ENCODE data around the gene IGBP1.
"Not testable (repeated sequence)": the region's sequence is repeated elsewhere in the genome, so short reads cannot be mapped to it uniquely, and the experiment has no call there.

IGBP1 gene

DNA sequence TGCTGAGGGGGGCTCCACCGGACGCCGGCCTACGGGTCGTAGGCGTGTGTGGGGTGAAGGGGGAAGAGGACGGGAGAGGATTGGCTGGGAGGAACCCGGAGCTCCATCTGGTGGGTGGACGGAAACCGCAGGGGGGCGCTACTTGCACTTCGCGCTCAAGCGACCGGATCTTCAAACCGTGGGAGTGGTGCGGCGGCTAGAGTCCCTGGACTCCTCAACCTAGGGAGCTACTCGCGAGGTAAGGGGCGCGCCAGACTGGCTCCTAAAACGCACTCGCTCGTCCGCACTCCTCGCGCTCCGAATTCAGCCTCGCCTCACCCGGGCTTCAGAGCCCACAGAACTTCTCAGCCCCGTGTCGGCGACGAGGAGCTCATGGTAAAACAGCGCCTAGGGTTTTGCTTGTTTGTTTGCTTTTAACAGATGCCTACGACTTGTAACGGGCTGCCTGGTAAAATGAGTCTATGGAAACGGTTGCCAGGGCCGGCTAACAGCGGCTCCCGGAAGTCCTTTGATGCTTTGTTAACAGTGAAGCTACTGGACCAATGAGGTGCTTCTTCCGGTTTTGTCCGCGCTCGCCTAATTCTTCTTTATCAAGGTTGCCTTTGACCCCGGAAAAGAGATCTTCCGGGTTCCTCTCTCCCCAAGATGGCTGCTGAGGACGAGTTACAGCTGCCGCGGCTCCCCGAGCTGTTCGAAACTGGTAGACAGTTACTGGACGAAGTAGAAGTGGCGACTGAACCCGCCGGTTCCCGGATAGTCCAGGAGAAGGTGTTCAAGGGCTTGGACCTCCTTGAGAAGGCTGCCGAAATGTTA lies at the start of gene IGBP1:
TSS of gene IGBP1 (plus strand) at position 145 of the 813 bp plus-strand sequence. CDS start at position 646, 501 bp downstream.
- peak; percentile 87 for DNase-seq

DNA sequence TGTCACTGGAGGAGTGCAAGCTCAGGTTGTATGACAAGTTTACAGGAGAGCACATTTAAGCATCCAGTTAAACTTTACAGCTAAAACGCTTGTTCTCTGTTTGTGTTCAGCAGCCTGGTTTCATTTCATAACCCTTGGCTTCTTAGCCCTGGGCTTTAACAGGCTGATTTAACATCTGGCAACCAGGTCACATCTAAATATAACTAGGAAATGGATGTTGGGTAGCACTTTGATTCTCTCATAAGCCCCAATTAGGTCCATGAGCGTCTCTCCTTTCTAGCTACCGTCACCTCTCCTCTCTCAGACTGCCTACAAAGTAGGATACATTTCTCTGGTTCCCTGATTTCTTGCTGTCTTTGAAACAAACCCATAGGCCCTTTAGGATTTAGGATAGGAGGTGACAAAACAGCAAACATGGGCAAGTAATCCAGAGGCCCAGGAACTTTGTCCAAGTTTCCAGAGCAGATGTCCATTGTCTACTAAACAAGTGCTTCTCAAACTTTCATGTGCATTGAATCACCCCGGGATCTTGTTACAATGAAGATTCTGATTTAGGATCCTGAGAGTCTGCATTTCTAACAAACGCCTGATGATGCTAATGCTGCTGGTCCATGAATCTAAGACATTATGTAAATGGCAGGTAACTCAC lies 48.5 kb upstream of the IGBP1 start:
- DNase-seq: no peak

DNA sequence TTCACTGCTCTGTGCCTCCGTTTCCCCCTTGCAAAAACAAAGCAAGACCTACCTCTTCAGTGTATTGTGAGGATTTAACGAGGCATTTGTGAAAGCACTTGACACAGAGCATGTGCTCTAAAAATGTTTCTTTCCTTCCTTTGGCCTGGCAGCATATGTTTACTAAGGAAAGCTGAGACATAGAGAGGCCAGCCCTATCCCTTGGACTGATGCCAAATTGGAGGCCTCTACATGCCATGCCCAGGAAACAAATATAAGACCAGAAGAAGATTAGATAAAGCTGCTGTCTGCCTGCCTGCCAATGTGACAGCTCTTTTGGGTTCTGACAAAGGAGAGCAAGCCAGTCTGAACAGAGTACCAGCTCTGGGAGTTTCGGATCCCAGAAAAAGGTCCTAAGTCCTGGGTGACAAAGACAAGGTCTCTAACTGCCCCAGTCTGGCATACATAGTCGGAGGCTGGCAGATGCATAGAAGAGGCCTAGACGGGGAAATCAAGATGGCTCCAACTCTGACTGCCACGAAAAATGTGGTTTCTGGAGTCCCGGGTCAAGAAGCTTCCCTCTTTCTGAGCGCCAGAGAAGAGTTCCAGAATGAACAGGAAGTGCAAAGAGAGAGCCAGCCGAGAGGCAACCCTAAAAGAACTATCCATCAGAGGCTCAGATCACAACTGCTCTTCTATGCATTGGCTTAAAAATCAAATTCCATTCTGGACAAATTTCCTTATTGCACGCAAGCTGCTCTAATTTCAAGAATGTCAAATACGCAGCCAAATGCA lies 45.2 kb upstream of the IGBP1 start:
- DNase-seq: no peak

GRCh38 chrX:70088751-70089150 lies 44.5 kb upstream of the IGBP1 start:
- no peak for DNase-seq

- DNase-seq: no peak
Measured at GRCh38 chrX:70089604-70090297, 43.5 kb upstream of the IGBP1 start.

- no peak for DNase-seq
Measured at GRCh38 chrX:70092247-70092646, 41.0 kb upstream of the IGBP1 start.

GRCh38 chrX:70096052-70096451 lies 37.2 kb upstream of the IGBP1 start:
- no peak for DNase-seq

DNA sequence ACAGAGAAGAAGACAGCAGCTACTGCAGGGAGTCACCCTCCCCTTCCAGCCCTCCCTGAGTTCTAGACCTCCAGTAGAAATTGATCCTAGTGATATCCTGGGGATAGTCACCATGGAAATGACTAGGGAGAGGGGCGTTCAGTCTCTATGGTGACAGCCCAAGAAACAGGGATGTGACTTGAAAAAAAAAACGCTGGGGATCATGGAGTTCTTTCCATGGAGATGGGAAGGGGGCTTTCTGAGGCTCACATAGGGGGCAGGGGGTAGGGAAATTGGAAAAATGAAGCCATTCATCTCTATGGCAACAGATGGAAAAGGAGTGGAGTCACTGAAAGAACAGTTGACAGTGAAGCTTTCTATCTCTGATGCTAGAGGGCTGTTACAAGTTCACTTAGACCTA lies 28.0 kb upstream of the IGBP1 start:
- no peak for DNase-seq

GRCh38 chrX:70111436-70112026 lies 21.7 kb upstream of the IGBP1 start:
- DNase-seq: not testable (repeated sequence)

DNA sequence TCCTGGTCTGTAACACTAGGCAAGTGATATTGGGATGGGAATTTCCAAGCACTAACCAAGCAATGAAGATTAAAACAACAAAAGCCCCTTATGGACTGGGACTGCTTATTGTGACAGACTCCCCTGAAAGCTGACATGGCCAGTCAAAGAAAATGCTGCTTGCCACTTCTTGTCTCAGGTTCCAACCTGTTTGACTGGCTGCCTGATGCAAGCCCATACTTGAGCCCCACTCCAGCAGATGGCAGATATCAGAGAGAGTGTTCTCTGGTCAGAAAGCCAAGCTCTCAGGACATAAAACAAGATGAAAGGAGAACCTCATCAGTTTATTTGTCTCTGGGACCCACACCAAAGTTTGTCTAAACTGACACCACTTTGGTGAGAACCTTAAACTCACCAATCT lies 15.5 kb upstream of the IGBP1 start:
- no peak for DNase-seq

DNA sequence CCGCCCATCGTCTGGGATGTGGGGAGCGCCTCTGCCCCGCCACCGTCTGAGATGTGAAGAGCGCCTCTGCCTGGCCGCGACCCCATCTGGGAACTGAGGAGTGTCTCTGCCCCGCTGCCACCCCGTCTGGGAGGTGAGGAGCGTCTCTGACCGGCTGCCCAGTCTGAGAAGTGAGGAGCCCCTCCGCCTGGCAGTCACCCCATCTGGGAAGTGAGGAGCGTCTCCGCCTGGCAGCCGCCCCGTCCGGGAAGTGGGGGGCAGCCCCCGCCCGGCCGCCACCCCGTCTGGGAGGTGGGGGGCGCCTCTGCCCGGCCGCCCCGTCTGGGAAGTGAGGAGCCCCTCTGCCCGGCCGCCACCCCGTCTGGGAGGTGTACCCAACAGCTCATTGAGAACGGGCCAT lies 10.2 kb upstream of the IGBP1 start:
- DNase-seq: not testable (repeated sequence)

DNA sequence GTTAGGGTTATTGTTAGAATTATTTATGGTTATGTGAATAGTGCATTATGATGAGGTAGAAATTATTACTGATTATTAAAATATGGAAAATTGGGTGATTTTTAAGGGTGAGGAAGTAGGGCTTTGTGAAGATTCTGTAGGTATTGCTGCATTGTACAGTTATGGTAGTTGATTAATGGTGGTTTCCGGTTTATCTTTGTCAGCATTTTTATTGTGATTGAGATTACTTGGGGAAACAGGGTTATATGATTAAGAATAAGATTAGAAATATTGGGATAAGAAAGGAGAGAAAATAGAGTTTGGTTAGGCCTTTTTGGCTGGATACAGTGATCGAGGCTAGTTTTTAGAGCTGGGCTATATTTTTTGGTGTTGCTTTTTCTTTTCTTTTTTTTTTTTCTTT lies 8.6 kb upstream of the IGBP1 start:
- no peak for DNase-seq

GRCh38 chrX:70128071-70128470 lies 5.2 kb upstream of the IGBP1 start:
- DNase-seq: no peak

- no peak for DNase-seq
Measured at GRCh38 chrX:70129816-70130215, 3.4 kb upstream of the IGBP1 start.

DNA sequence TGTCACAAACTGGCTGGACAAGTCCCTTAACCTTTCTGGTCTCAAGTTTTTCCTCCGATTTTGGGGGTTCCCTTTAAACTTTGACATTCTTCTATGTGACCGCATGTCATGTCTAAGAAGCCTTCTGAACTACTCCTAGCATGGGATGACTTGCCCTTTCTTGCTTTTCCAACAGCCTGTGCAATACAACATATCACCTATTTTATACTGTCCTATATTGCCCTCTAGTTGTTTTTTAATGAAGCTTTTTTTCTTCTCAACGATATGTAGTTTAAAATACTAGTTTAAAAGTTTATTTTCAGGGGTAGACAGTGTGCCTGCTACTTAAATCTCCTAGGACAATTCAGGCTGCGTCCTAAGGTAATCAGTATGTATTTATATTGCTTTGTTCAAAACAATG lies 1.0 kb upstream of the IGBP1 start:
- DNase-seq: peak; percentile 0

DNA sequence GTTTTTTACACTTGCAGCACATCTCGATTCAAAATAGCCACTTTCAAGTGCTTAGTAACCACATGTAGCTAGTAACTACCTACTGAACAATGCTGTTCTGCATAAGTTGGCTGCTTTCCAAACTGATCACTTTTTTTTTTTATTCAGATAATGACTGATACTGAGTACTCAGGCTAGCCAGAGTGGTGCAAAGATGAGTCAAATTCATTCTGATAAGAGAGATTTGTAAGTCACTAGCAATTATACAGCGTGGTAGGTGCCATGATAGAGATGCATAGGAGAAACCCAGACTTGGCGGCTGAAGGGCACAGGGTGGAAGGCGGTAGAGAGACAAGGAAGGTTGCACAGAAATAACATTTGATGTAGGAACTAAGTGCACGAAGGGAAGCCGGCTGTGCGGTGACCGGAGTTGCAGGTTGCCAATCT lies 357 bp upstream of the IGBP1 start:
- peak; percentile 71 for DNase-seq

- DNase-seq: no peak
Measured at GRCh38 chrX:70134116-70134477, 850 bp downstream of the IGBP1 start.

DNA sequence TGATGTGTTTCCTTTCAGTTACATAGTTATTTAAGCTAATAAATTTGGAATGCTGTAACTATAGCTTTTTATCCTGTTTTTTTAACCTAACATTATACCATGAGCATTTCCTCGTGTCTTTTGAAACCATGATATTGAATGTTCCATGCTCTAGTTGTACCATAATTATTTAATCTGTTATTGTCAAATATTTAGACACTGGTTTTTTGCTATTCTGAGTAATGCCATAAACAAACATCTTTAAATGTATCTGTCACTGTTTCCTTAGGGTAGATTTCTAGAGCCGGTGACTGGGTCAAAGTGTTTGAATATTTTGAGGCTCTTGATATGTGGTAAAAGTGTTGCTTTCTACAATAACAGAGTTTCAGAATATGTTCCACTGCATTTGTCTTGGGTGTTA lies 5.4 kb downstream of the IGBP1 start:
- DNase-seq: no peak

- DNase-seq: no peak
Measured at GRCh38 chrX:70139736-70140135, 6.5 kb downstream of the IGBP1 start.

GRCh38 chrX:70141373-70141772 lies 8.1 kb downstream of the IGBP1 start:
- DNase-seq: no peak

- DNase-seq: no peak
Measured at GRCh38 chrX:70166601-70167590, 33.6 kb downstream of the IGBP1 start.
